ENCODE measurements around the gene ENPP3. TPM values are rescaled to one million over a fixed set of nuclear protein-coding genes. Genes with fewer than 3 reads are reported as not detected.

The ENPP3 gene
- polyA plus RNA-seq, 3 donors, result not detected

DNA sequence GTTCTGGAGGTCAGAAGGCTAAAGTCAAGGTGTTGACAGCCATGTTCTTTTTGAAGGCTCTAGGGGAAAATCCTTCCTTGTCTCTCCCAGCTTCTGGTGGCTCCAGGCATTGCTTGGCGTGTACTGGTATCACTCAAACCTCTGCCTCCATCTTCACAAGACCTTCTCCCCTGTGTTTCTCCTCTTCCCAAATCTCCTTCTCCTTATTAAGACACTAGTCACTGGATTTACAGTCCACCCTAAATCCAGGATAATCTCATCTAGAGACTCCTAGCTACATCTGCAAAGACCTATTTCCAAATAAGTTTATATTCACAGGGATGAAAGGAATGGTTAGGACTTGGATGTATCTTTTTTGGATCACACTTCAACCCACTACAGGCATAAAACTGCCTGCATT lies 99.7 kb downstream of the ENPP3 start:
- Histone ChIP-seq H3K4me1 (ENCODE audit: control insufficient read depth in 1 of 2, insufficient read depth in 2 of 2, low read length in 2 of 2) (no peaks in the 10 kb centered on the region), H3K27me3 (ENCODE audit: control insufficient read depth in 2 of 2, insufficient read depth in 2 of 2, low read length in 2 of 2) (no peaks in the 10 kb centered on the region), H4K20me1 (ENCODE audit: insufficient read depth, low read length) (no peaks in the 10 kb centered on the region), H3K9me3 (replicated peaks in 1 of 2; ENCODE audit: control insufficient read depth in 1 of 2, insufficient read depth in 1 of 2, low read length in 2 of 2) (no peaks in the 10 kb centered on the region), H3K4me3 (replicated peaks in 1 of 3; ENCODE audit: low read depth in 2 of 3, low read length in 3 of 3) (no peak overlapping the region), H2AFZ (ENCODE audit: insufficient read depth, low read depth, low read length, poor library complexity, severe bottlenecking) (no peak overlapping the region), H3K4me2 (replicated peaks; ENCODE audit: extremely low read depth, low read length, poor library complexity, severe bottlenecking) (no peak overlapping the region), H3K79me2 (ENCODE audit: insufficient read depth, low read length) (no peaks in the 10 kb centered on the region), H3K27ac (ENCODE audit: low read depth in 1 of 2, low read length in 2 of 2) (no peak overlapping the region), H3K9ac (ENCODE audit: insufficient read depth, low read length, poor library complexity, severe bottlenecking) (no peak overlapping the region), H3K36me3 (replicated peaks in 1 of 2; ENCODE audit: control insufficient read depth in 1 of 2, insufficient read depth in 2 of 2, low read length in 2 of 2) (no peaks in the 10 kb centered on the region)
- Mint-ChIP-seq H3K36me3 (no peaks in the 10 kb centered on the region), H3K9me3 (no peaks in the 10 kb centered on the region), H3K4me1 (no peaks in the 10 kb centered on the region), H3K27me3 (ENCODE audit: low read depth in 3 of 3) (peaks cover 0 to 2% (median 0%) of the 10 kb centered on the region in 3 donors), H3K27ac (no peak overlapping the region), H3K4me3 (no peak overlapping the region)
- DNase-seq, result no peak
- intact Hi-C loops (cut with micrococcal nuclease), result no loop called here
- TF ChIP-seq, protein P1, sequence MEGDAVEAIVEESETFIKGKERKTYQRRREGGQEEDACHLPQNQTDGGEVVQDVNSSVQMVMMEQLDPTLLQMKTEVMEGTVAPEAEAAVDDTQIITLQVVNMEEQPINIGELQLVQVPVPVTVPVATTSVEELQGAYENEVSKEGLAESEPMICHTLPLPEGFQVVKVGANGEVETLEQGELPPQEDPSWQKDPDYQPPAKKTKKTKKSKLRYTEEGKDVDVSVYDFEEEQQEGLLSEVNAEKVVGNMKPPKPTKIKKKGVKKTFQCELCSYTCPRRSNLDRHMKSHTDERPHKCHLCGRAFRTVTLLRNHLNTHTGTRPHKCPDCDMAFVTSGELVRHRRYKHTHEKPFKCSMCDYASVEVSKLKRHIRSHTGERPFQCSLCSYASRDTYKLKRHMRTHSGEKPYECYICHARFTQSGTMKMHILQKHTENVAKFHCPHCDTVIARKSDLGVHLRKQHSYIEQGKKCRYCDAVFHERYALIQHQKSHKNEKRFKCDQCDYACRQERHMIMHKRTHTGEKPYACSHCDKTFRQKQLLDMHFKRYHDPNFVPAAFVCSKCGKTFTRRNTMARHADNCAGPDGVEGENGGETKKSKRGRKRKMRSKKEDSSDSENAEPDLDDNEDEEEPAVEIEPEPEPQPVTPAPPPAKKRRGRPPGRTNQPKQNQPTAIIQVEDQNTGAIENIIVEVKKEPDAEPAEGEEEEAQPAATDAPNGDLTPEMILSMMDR (IDR thresholded peaks at IDR 0.05), result no peak
- 100% methylated on average over 1 of the region's 1 CpG for WGBS (ENCODE audit: insufficient coverage)

DNA sequence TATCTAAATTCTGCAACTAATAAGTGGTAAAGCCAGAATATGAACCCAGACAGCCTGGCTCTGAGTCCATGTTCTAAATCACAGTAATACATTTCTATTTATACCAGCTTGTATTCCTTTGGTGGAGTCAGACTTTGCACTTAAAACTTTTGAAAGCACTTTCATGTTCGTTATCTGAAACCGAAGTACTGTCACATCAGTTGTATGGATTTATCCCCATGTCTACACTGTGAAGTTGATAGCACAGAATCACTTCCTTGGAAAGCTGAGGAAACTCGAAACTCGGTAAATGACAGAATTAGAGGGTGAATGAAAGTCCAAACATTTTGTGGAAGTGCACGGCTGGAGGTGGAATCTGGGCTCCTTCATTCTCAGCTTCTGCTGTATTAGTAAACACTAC lies 102.0 kb downstream of the ENPP3 start:
- Histone ChIP-seq H3K27me3 (ENCODE audit: control insufficient read depth in 2 of 2, insufficient read depth in 2 of 2, low read length in 2 of 2) (peaks cover 0 to 2% of the 10 kb centered on the region in 2 donors), H3K9me3 (replicated peaks in 1 of 2; ENCODE audit: control insufficient read depth in 1 of 2, insufficient read depth in 1 of 2, low read length in 2 of 2) (no peaks in the 10 kb centered on the region), H3K36me3 (replicated peaks in 1 of 2; ENCODE audit: control insufficient read depth in 1 of 2, insufficient read depth in 2 of 2, low read length in 2 of 2) (no peaks in the 10 kb centered on the region), H3K4me3 (replicated peaks in 1 of 3; ENCODE audit: low read depth in 2 of 3, low read length in 3 of 3) (no peak overlapping the region), H3K4me2 (replicated peaks; ENCODE audit: extremely low read depth, low read length, poor library complexity, severe bottlenecking) (no peak overlapping the region), H3K79me2 (ENCODE audit: insufficient read depth, low read length) (no peaks in the 10 kb centered on the region), H2AFZ (ENCODE audit: insufficient read depth, low read depth, low read length, poor library complexity, severe bottlenecking) (no peak overlapping the region), H3K4me1 (ENCODE audit: control insufficient read depth in 1 of 2, insufficient read depth in 2 of 2, low read length in 2 of 2) (no peaks in the 10 kb centered on the region), H3K9ac (ENCODE audit: insufficient read depth, low read length, poor library complexity, severe bottlenecking) (no peak overlapping the region), H3K27ac (ENCODE audit: low read depth in 1 of 2, low read length in 2 of 2) (no peak overlapping the region), H4K20me1 (ENCODE audit: insufficient read depth, low read length) (no peaks in the 10 kb centered on the region)
- Mint-ChIP-seq H3K9me3 (peaks cover 0 to 3% (median 0%) of the 10 kb centered on the region in 7 donors), H3K4me1 (no peaks in the 10 kb centered on the region), H3K36me3 (no peaks in the 10 kb centered on the region), H3K4me3 (no peak overlapping the region), H3K27ac (no peak overlapping the region), H3K27me3 (ENCODE audit: low read depth in 3 of 3) (peaks cover 0 to 8% (median 0%) of the 10 kb centered on the region in 3 donors)
- no peak for DNase-seq
- TF ChIP-seq, protein P1 (IDR thresholded peaks at IDR 0.05), result no peak
- WGBS (ENCODE audit: insufficient coverage), result 96% methylated on average over 4 of the region's 5 CpGs
- intact Hi-C loops (cut with micrococcal nuclease), result no loop called here

Measured in CD14-positive monocyte (primary cell).